HG03439 (cell line): ENCODE data around the gene NAAA.
A peak's percentile ranks its signal among the peaks of the same experiment; 100 is the strongest.
"Not testable (repeated sequence)": the region's sequence is repeated elsewhere in the genome, so short reads cannot be mapped to it uniquely, and the experiment has no call there.

ENCODE experiments used
- ATAC-seq: cut with Tn5 transposase; IDR thresholded peaks from one replicate; pipeline ENCODE4 v1.9.1; 2021; ENCODE audit warnings: mild to moderate bottlenecking, moderate library complexity; ENCODE audit not compliant: unreplicated experiment

NAAA gene

DNA sequence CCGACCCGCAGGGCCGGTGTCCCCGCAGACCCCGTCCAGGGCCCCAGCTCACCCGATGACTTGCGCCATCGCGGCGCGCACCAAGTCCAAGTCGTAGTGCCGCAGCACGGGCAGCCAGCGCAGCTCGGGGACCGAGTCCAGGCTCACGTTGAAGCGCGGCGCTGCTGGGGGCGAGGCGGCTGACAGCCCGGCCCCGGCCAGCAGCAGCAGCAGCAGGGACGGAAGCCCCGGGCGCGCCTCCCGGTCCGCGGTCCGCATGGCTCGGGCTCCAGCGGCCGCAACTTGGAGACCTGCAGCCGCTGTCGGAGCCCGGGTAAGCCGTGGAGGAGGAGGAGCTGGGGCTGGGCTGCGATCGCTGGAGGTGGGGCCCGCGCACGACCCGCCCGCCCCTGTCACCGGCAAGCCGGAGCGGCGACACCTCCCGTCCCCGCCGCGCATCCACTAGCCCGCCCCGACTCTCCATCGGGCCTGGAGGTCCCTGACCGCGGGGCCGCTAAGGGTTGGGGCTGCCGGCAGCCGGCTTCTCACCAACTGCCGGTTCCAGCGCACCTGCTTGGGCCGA is at the start of gene NAAA:
NAAA (minus strand) TSS at position 322 of the 562 bp plus-strand sequence; CDS start at position 258, 64 bp downstream.
- ATAC-seq, result peak; percentile 91

DNA sequence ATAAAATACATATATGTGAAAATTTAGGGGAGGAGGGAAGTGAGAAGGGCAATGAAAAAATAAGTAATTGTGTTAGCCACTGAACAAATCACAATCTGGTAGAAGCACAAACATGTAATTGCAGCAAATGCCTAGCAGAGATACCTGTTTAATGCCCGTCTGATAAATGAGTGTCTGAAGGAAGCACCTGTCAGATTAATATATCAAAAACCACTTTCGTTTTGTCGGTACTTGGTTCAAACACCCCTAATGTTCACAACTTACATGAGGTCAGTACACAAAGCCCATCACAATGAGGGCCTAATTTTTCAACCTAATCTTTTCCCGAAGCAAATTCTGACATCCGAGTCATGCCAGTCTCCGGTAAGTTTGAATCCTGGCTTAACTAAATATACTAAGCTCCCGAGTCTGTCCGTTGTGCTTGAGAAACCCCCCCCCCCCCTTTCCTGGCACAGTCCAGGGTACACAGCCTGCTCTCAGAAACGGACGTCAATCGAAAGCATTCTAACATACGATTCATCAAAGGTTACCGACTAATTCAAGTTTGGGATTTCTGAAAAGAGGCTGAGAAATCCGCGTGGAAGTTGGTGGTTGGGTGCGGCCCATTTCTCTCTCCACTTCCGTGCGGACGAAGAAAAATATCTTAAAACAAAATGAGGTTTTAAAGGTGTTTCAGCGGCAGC is 49.2 kb upstream of the NAAA start:
- ATAC-seq, result no peak

DNA sequence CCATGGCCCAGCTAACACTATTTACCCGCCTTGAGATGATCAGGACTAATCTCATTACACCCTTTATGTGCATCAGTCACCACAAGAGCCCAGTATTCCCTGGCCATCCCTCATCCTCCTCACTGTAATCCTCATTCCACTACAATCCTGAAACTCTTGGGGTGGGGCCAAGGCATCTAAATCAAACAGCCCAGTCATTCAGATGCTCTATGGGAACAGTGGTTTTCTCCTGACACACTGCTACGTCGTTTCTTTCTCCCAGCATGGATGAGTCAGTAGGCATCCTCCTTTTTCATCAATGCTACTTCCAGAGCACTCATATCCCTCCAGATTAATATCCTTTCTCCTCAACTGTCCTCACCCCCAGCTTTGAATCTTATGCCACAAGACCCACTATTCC is 44.3 kb upstream of the NAAA start:
- no peak for ATAC-seq

DNA sequence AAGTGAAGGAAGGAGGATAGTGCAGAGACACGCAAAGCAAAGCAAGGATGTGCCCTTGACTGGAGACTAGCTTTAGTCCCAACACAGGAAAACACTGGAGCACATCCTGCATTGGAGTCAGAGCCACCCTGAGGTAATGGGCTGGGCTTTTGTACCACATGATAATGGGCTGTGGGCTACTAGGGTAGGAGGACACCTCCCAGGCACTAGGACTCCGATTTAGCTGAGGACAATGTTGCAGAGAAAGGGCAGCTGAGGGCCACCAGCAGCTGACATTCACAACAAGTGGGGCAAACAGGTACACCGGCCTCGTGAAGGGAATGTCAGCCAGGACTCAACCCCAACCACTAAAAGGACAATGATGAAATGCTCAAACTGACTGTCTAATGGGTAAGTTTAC is 39.8 kb upstream of the NAAA start:
- ATAC-seq, result no peak

DNA sequence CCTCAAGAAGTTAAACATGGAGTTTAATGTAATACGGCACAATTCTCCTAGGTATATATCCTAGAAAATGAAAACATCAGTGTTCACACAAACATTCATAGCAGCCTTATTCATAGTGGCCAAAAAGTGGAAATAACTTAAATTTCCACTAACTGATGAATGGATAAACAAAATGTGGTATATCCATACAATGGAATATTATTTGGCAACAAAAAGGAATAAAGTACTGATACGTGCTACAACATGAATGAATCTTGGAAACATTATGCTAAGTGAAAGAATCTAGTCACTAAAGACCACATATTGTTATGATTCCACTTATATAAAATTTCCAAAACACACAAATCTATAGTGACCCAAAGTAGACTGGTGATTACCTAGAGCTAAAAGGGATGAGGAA is 35.4 kb upstream of the NAAA start:
- no peak for ATAC-seq

DNA sequence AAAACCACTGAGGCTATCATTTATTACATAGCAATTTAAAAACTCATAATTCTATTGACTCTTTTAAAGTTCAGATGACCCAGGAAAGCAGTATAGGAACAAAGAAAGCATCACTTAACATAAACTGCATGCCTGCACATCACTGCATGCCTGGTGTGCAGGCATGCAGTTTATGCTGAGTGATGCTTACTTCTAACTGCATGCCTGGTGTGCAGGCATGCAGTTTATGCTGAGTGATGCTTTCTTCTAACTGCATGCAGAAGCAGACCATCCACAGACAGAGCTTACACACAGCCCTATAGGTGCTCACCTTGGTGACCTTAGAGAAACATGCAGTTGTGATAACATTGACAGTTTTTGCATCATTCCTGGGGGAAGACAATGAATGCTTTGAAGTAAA is 33.0 kb upstream of the NAAA start:
- no peak for ATAC-seq

DNA sequence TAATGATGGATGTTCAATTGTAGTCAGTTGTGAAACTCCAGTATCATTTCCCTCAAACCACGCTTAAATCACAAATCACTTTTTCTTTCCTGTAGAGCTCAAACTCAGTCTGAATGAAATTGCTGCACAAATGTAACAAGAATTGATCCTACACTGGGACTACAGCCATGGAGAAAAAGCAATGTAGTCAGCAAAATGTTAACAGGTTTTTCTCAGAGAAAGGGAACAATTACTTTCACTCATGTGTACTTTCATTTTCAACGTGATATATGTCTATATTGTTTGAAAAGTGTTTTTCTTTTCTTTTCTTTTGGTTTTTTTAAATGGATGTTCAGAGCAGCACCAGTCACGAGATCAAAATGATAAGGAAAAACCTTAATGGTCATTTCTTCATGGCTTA is 27.3 kb upstream of the NAAA start:
- ATAC-seq, result no peak

DNA sequence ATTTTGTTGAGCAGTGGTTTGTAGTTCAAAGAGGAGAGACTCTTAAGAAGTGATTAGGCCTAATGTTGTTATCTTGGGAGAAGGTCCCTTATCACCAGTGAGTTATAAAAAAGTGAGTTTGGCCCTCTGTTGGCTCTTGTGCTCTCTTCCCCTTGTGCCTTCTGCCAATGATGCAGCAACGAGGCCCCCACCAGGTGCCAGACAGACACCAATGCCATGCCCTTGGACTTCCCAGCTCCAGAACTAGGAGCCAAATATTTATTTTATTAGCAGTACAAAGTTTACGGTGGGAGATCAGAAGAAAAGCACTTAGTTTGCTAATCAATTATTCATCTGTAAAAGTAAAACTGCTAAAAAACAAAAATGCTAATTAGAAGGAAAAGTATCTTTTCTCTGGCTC is 22.7 kb upstream of the NAAA start:
- no peak for ATAC-seq

DNA sequence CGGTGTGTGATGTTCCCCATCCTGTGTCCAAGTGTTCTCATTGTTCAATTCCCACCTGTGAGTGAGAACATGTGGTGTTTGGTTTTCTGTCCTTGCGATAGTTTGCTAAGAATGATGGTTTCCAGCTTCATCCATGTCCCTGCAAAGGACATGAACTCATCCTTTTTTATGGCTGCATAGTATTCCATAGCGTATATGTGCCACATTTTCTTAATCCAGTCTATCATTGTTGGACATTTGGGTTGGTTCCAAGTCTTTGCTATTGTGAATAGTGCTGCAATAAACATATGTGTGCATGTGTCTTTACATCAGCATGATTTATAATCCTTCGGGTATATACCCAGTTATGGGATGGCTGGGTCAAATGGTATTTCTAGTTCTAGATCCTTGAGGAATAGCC is 21.3 kb upstream of the NAAA start:
- not testable (repeated sequence) for ATAC-seq

DNA sequence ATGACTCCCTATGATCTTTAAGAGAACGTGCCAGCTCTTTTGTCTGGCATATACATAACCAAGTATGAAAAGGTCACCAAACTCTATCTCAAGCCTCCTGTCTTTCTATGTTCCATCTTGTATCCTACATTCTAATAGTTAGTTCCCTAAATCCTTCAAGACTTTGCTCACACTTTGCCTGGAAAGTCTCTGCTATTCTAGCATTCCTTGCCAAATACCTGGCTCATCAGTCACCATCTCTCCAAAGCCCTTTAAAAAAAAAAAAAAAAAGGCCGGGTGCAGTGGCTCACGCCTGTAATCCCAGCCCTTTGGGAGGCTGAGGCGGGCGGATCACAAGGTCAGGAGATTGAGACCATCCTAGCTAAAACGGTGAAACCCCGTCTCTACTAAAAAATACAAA is 17.7 kb upstream of the NAAA start:
- ATAC-seq, result not testable (repeated sequence)

DNA sequence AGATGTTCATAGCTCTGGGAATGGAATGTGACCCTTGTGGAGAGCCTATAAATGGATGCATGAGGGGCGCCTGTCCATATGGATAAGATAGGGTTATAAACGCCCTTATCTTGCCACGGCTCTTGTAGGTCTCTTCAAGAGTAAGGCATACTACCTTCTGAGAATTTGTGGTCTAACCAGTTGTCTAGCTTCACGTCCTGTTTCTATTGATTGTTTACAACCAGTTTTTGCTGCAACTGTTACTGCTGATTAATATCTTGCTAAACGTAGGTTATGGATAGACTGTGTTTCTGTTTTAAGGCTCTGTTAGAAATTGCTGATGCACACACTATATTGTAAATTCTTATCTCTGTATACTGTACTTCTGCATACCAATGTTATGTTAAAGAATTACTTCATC is 14.0 kb upstream of the NAAA start:
- ATAC-seq, result not testable (repeated sequence)

DNA sequence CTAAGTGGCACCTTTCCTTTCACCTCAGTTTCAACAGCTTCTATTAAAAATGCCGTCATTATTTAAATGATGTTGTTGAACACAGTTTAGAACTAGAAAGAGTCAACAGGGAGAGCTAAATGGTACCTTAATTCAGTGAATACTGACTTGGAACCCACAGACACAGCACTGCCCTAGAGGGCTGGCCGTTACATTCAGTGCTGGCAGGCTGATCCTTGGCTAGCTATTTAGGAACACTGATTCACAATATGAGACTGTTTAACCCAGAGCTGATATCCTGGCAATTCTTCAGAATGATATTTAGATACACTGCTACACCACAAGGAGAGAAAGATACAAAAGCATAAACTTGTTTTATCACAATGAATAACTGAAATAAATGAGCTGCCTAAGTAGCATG is 12.7 kb upstream of the NAAA start:
- ATAC-seq, result no peak

DNA sequence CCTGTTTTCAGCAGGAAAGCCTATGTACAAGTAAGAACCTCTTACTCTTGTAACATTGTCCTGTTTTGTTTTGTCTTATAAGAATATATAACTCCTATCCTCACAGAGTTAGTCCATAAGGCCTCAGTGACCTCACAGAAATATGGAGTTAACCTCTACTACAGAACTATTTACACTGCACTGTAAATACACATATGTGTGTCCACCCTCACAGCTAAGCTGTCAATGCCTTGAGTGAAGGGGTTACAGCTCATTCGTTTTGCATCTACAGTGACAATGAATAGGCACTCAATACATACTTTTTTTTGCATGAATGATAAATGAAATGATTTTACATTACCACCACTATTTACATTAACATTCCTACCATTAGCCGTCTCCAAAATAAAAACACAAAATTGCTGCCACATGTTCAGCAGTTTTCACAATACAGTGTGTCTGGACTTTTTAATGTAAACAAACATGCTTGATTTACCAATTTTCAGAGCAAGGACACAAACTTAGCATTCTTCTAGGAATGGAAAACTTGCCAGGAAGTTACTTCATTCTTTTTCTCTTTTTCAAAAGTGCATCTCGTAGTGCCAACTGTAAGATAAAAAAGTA is 9.5 kb upstream of the NAAA start:
- ATAC-seq, result no peak

DNA sequence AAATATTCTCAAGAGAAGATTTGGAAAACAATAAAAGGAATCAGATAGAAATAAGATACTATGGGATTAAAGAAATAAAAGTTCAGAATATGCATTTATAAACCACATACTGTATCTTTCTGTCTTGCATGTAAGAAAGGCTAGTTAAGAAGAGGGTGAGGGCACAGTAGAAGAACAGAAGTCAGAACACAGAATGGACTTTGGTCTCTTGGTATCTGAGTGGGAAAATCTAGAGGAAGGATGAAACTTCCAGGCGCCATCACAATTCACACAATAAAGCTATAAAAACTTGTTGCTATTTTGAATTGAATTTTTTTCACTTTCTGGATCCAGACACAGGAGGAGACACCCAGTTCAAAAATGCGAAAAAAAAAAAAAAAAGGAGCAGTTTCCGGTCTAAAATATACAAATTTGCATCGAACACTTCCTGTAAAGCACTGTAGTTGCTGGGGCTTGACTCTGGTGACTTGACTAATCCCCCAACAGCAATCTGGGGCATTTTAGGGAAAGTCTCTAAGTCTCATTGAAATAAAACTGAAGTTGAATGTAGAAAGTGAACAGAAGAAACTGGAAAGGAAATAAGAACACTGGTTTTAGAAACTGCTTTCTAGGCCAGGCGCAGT is 8.1 kb upstream of the NAAA start:
- peak; percentile 84 for ATAC-seq

DNA sequence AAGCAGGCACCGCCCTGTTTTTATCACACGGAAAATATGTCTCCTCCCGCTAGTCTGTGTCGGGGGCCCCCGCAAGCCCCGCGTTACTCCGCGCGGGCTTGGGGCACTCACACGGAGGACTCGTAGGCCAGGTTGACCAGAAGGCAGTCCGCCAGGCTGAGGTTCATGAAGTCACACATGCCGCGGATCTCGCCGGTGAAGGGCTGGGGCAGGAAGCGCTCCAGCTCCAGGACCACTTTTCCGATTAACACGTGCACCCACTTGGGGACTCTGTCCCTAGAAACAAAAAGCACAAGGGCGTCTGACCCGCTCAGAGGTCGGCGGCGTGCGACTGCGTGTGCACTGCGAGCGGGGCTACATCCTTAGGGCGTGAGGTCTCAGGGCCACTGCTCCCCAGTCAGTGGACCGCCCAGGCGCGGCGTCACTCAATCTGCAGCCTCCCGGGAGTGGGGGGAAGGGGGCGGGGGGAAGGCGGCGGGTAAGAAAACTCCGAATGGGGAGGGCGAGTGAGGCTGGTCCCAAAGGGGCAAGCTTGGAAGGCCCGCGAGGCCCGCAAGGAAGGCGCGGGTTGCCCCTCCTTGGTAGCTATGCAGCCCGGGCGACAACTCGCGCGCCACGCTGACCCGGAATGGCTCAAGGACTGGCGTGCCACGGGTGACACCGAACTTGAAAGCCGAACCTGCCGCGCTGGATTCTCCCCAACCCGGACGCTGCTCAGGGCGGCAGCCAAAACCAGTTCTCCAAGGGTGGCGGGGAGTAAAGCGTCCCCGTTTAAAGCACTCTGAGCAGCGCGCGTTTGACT is 722 bp downstream of the NAAA start:
- ATAC-seq, result peak; percentile 53

DNA sequence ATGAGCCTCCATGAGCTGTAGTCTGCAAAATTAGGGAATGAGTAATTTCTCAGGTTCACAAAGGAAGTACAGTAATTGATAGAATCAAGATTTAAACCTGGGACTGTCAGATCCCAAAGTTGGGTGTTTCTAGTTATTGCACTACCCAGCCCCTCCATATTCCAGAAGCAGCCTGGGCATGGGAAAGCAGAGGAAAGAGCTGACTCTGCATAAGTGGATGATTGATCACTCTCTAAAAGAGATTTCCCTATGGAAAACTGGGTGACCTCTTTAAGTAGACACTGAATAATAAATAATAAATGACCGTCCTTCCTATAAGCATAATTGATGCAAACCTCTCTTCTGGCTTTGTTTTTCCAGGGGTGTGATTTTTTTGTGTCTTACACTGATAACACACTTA is 5.2 kb downstream of the NAAA start:
- ATAC-seq, result no peak

DNA sequence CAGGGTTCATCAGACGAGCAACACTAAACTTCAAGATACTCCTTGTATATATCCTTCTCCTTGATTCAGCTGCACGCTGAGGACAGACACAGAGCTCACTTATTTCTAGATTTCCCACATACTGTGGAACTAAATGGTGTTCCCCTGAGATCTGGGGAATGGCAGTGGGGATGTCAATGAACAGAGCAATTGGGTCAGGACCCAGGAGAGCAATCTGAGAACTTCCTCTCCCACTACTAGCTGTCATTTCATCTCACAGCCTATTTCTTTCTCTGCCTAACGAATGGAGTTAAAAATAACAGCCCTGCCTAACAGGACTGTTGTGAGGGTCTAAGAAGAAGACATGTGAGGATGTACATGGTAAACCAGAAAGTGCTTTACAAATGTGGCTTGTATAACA is 10.7 kb downstream of the NAAA start:
- ATAC-seq, result no peak

DNA sequence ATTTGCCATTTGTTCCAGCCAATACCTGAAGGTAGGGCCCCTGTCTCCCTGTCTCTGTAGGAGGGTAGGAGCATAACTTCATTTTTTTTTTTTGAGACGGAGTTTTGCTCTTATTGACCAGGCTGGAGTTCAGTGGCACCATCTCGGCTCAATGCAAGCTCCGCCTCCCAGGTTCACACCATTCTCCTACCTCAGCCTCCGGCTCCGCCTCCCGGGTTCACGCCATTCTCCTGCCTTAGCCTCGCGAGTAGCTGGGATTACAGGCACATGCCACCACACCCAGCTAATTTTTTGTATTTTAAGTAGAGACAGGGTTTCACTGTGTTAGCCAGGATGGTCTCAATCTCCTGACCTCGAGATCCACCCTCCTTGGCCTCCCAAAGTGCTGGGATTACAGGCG is 15.9 kb downstream of the NAAA start:
- not testable (repeated sequence) for ATAC-seq

DNA sequence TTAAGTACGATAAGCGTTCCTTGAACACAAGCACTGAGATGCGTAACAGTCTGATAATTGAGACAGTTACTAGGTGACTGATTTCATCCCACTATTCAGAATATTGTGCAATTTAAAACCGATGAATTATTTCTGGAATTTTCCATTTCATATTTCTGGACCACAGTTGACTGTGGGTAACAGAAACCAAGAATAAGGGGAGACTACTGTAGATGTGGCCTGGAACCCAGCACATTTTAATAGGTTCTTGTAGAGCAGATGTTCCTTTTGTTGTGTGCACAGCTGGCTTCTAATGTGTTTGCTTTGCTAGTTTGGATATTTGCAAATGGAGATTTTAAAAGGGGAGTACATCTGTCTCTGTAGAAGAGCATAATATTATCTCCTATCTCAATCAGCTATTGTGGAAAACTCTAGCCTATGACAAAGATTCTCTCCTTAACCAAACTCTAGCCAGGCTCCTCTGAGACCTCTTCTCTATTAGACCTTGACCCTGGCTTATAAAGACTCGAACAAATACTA is 16.4 kb downstream of the NAAA start:
- ATAC-seq, result no peak

DNA sequence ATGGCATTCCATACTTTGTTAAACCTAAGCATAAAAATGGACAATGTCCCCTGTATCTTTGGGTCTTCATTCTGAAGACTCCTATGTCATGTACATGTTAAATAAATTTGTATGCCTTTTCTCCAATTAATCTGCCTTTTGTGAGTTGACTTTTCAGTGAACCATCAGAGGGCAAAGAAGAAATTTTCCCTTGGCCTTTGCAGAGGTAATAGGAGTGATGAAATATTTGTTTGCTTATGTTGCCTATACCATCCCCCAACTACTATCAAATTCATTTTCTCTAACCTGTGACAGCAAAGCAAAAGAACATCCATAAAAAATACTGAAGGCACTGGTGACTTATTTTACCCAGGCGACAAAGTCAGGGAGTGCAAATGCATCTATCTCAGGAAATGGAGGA is 18.2 kb downstream of the NAAA start:
- no peak for ATAC-seq

DNA sequence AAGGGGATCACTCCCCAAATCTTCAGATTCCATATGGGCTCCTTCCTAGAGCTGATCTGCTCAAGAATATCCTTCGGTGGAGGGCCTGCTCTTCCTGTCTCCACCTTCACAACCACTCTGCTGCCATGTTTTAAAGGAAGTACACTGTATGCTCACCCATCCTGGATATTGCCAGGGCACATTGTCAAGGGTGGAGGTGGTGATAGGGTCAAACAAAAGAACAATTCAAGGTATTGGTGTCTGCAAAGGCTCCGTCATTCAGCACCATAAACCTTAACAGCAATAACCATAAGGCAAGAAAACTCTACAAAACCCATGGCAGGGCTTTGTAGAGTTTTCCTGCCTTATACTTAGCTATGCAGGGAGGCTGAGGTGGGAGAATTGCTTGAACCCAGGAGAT is 18.9 kb downstream of the NAAA start:
- no peak for ATAC-seq
